ENCODE measurements around the gene PCNX1. TPM values are rescaled to one million over a fixed set of nuclear protein-coding genes. Genes with fewer than 3 reads are reported as not detected.
"Not testable (repeated sequence)": the region's sequence is repeated elsewhere in the genome, so short reads cannot be mapped to it uniquely, and the experiment has no call there.

Gene PCNX1
- total RNA-seq, 1 donor from 2014 or later: 73.3 TPM

DNA sequence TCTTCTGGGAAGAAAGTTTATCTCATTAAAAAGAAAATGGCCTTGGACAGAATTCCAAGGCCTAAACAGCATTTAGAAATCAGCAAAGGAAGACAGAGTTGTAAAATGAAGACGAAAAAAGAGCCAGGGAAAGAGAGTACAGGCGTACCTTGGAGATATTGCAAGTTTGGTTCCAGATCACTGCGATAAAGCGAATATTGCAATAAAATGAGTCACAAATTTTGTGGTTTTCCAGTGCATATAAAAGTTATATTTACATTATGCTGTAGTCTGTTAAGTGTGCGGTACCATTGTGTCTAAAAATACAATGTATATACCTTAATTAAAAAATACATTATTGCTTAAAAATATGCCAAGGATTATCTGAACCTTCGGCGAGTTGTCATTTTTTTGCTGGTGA is 9.0 kb downstream of the PCNX1 start:
- no peak for DNase-seq (ENCODE audit: low spot score)

DNA sequence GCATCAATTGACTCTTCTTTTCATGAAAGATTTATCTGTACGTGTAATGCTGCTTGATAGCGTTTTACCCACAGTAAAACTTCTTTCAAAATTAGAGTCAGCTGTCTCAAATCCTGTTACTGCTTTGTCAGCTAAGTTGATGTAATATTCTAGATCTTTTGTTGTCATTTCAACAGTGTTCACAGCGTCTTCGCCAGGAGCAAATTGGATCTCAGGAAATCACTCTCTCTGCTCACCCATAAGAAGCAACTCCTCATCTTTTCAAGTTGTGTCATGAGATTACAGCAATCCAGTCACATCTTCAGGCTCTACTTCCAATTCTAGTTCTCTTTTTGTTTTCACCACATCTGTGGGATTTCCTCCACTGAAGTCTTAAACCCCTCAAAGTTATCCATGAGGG is 9.5 kb downstream of the PCNX1 start:
- DNase-seq (ENCODE audit: low spot score): no peak

DNA sequence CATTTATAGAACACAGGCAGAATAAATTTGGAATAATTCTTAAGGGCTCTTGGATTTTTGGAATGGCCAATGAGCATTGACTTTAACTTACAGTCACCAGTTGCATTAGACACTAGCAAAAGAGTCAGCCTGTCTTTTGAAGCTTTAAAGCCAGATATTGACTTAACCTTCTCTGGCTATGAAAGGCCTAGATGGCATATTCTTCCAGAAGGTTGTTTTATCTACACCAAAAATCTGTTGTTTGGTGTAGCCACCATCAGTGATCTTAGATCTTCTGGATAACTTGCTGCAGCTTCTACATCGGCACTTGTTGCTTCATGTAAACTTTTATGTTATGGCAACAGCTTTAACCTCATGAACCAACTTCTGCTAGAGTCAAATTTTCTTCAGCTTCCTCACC is 10.4 kb downstream of the PCNX1 start:
- DNase-seq (ENCODE audit: low spot score): no peak

DNA sequence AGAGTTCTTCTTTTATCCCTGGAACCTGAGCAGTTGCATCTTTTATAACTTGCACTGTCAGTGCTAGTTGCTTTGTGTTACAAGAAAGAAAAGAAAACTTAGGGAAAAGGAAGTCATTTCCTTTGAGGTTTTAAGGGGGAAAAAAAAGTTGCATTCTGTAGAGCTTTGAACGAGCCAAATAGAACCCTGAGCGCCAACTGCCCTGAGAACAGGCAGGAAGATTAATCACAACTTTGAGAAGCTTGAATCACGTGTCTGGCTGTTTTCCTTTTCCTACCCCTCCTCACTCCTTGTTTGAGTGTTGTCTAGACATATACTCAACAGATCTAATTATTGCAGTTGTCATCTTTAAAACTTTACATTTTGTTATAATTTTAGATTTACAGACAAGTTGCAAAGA is 12.5 kb downstream of the PCNX1 start:
- DNase-seq (ENCODE audit: low spot score): no peak

DNA sequence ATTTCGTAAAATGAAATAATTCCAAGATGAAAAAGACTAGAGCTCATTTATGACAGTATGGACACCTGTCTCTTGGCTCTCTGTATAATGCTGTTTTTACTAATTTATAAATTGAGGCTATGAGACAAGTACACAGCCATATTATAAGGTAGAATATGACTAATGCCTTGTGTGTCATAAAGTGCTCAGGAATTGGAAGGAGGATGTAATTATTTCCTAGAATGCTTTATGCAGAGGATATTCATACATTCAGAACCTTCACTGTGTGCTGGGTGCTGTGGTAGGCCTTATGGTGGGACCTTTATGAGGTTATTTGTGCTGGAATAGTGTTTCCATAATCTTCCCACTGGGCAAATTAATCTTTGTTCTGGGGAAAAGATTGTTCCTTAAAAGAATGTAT is 13.3 kb downstream of the PCNX1 start:
- DNase-seq (ENCODE audit: low spot score): no peak

GRCh38 chr14:70921669-70922068 is 14.4 kb downstream of the PCNX1 start:
- no peak for DNase-seq (ENCODE audit: low spot score)

DNA sequence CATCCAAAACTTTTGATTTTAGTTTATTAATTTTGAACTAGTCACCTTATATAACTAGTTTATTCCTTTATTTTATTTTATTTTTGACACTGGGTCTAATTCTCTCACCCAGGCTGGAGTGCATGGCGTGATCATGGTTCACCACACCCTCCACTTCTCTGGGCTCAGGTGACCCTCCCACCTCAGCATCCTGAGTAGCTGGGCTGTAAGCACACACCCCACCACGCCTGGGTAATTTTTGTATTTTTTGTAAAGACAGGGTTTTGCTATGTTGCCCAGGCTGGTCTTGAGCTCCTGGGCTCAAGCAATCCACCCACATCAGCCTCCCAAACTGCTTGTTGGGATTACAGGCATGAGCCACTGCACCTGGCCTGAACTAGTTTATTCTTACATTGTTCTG is 17.3 kb downstream of the PCNX1 start:
- DNase-seq (ENCODE audit: low spot score): no peak

DNA sequence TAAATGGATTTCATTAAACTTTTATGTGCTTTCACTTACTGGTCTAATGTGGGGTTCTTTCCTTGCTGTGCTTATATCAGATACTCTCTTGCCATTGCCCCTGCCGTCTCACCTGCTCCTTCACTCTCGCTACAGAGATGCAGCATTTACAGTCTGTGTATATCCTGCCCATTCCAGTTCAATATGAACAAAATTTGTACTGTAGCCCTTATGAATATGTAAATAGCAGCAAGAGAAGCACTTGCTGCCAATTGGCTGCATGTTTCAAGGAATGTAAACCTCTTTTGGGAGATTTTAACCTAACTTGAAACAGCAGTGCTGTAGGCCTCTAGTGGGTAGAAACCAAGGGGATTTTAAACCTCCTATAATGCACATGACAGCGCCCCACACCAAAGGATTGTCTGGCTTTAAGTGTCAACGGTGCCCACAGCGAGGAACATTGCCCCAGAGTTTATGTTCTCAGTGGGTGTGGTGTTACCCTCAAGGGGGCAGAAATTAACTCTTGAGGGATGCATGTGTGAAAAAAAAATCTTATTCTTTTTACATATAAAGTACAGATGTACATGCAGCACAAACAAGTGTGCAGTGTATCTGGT is 19.1 kb downstream of the PCNX1 start:
- no peak for DNase-seq (ENCODE audit: low spot score)

- DNase-seq (ENCODE audit: low spot score): no peak
Observed at GRCh38 chr14:70931008-70931407, 23.7 kb downstream of the PCNX1 start.

DNA sequence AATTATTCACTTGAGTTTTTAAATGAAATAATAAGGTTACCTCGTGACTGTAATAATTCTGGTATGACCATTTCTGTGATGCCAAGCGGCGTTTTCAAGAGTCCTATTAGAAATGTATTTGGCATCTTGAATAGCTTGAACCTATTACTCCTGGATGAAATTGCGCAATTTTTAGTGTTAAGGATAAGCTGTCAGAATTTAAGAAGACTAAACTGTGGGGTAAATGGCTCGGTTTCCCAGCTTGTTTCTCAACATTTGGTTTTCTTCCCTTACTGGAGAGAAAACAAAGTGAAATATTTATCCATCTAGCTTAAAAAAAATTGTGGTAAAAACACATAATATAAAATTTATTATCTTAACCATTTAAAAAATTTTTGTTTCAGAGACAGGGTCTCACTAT is 26.8 kb downstream of the PCNX1 start:
- DNase-seq (ENCODE audit: low spot score): no peak

DNA sequence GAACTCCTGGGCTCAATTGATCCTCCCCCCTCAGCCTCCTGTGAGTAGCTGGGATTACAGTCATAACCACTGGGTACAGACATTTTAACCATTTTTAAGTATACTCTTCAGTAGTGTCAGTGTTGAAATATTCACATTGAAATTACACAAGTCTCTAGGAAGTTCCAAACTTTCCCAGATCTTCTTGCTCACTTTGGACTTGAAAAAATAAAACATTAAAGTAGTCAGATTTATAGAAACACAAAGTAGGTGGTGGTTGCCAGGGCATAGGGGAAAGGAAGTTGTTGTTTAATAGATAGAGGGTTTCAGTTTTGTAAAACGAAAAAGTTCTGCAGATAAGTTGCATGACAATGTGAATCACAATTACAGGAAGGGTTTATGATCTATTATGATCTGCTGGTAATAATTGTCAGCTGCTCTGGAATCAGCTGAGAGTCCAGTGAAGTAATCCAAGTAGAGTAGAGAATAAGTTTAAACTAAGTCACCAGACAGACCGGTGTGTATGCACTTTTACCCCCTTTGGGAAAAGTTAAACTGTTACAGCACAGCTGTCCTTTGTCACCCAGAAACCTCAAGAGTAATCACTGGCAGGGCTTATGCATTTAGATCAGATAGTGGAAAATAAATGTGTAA is 27.4 kb downstream of the PCNX1 start:
- DNase-seq (ENCODE audit: low spot score): no peak

- no peak for DNase-seq (ENCODE audit: low spot score)
Observed at GRCh38 chr14:70935135-70935534, 27.9 kb downstream of the PCNX1 start.

GRCh38 chr14:70939693-70940092 is 32.4 kb downstream of the PCNX1 start:
- DNase-seq (ENCODE audit: low spot score): not testable (repeated sequence)

DNA sequence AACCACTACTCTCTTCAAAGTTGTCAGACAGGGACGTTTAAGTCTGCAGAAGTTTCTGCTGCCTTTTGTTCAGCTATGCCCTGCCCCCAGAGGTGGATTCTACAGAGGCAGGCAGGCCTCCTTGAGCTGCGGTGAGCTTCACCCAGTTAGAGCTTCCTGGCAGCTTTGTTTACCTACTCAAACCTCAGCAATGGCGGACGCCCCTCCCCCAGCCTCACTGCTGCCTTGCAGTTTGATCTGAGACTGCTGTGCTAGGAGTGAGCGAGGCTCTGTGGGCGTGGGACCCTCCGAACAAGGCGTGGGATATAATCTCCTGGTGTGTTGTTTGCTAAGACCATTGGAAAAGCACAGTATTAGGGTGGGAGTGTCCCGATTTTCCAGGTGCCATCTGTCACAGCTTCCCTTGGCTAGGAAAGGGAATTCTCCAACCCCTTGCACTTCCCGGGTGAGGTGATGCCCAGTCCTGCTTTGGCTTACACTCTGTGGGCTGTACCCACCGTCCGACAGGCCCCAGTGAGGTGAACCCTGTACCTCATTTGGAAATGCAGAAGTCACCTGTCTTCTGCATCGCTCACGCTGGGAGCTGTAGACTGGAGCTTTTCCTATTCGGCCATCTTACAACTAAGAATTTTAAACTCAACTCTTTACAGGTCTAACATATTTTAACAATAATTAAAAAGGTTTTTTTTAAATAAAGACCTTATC is 34.5 kb downstream of the PCNX1 start:
- peak; percentile 47 for DNase-seq (ENCODE audit: low spot score)

GRCh38 chr14:70942342-70942706 is 35.1 kb downstream of the PCNX1 start:
- DNase-seq (ENCODE audit: low spot score): no peak

GRCh38 chr14:70942721-70943120 is 35.5 kb downstream of the PCNX1 start:
- DNase-seq (ENCODE audit: low spot score): not testable (repeated sequence)

GRCh38 chr14:70943838-70944237 is 36.6 kb downstream of the PCNX1 start:
- DNase-seq (ENCODE audit: low spot score): no peak

DNA sequence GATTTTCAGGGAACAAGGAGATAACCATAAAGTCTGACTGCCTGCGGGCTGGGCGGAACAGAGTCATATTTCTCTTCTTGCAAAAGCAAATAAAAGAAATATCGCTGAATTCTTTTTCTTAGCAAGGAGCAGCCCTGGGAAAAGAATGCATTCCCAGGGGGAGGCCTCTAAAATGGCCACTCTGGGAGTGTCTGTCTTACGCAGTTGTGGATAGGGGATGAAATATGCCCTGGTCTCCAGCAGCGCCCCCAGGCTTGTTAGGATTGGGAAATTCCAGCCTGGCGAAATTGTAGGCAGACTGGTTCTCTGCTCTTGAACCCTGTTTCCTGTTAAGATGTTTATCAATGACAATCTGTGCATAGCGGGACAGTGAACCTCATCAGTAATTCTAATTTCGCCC is 40.5 kb downstream of the PCNX1 start:
- no peak for DNase-seq (ENCODE audit: low spot score)

- DNase-seq (ENCODE audit: low spot score): no peak
Observed at GRCh38 chr14:70952485-70952884, 45.2 kb downstream of the PCNX1 start.

GRCh38 chr14:70954068-70954467 is 46.8 kb downstream of the PCNX1 start:
- no peak for DNase-seq (ENCODE audit: low spot score)

DNA sequence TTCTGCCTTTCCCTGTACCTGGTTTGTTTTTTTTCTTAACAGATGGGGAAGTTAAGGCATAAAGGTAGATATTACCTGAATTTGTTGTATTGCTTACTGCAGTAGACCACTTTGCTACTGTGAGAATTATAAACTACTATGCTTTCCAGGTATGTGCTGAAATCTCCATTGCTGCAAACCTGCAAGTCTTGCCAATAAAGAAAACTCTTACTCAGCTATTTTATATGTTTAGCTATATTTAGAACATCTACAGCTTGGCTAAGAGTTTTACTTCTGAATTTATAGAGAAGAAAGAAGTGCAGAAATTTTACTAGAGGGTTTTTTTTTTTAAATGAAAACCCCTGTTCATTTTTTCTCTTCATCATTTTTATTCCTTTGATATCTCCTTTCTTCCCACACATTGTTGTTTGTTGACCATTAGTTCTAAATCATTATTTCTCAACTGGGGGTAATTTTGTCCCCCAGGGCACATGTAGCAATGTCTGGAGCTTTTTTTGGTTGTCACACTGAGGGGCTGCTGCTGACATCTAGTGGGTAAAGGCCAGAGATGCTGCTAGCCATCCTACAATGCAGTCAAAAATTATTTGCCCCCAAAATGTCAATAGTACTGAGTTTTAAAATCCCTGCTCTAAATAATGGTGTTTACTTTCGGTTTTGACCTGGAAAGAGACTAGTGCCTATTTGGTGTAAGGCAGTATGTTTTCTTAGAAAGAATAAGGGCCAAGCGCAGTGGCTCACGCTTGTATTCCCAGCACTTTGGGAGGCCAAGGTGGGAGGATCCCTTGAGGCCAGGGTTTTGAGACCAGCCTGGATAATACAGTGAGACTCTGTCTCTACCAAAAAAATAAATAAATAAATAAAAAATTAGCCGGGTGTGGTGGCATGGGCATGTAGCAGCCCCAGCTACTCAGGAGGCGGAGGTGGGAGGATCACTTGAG is 48.6 kb downstream of the PCNX1 start:
- no peak for DNase-seq (ENCODE audit: low spot score)

DNA sequence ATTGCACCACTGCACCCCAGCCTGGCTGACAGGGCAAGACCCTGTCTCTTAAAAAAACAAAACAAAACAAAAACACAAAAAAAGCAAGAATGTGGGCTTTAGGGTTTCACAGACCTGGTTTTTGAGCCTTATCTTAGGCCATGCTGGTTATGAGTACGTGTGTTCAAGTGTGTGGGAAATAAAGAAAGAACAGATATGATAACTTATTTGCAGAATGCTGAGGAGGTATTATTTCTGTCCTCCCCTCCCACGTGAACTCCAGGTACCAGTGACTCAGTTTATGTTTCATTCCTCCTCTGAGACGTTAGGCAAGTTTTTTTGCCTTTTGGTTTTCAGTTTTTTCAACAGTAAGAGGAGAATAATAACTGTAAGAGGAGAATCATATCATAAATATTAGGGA is 49.3 kb downstream of the PCNX1 start:
- DNase-seq (ENCODE audit: low spot score): no peak

All from ureter (tissue), 1 donor.